HepG2 (cell line): ENCODE measurements around the gene SH3BGR. TPM values are rescaled to one million over a fixed set of nuclear protein-coding genes. Genes with fewer than 3 reads are reported as not detected.

Source experiments
- DRAP1 ChIP-seq: IDR thresholded peaks from 2 replicates; pipeline ENCODE4 v1.6.1; 2016; ENCODE audit warnings: missing genetic modification reagents, missing compliant biosample characterization
- HMG20B ChIP-seq: conservative IDR thresholded peaks from 2 replicates; pipeline ENCODE4 v1.6.1; 2016; ENCODE audit warnings: missing genetic modification reagents, missing compliant biosample characterization
- HNRNPK ChIP-seq: fragments of 200-400 bp; formaldehyde crosslinking; IDR thresholded peaks from 2 replicates; pipeline ENCODE4 v1.6.1; 2018; ENCODE audit warnings: low read length, low read depth, moderate library complexity, mild to moderate bottlenecking; ENCODE audit not compliant: poor library complexity, severe bottlenecking
- HOXA7 ChIP-seq: sonication (generic); formaldehyde crosslinking; IDR thresholded peaks from 2 replicates; pipeline ENCODE4 v1.8.1; 2022; ENCODE audit warnings: mild to moderate bottlenecking, missing genetic modification reagents, moderate library complexity
- TSC22D2 ChIP-seq: sonication (generic); formaldehyde crosslinking; IDR thresholded peaks from 2 replicates; pipeline ENCODE4 v1.5.1; 2020; ENCODE audit warnings: missing genetic modification reagents, mild to moderate bottlenecking, borderline replicate concordance
- ZFP62 ChIP-seq: sonication (generic); formaldehyde crosslinking; IDR thresholded peaks from 2 replicates; pipeline ENCODE4 v1.4.0; 2020; ENCODE audit warnings: missing genetic modification reagents
- ZHX2 ChIP-seq, 2 experiments: sonication (generic) in 1 of 2; formaldehyde crosslinking in 1 of 2; IDR thresholded peaks; 2 replicates each; pipeline versions ENCODE4 v1.6.1 to v1.9.0; 2014 to 2022; ENCODE audit warnings: antibody characterized with exemption in 1 of 2, borderline replicate concordance in 1 of 2, inconsistent platforms in 1 of 2, low read depth in 1 of 2, missing genetic modification reagents in 1 of 2
- ZNF740 ChIP-seq: sonication (generic); formaldehyde crosslinking; IDR thresholded peaks from 2 replicates; pipeline ENCODE4 v1.4.0; 2020; ENCODE audit warnings: missing genetic modification reagents
- polyA plus RNA-seq, 8 experiments: library from polyadenylated mRNA; depleted of rRNA in 3 of 8; stranded (reverse) in 7 of 8; unstranded in 1 of 8; fragments of >200 nt; fragmentation: Illumina TruSeq in 4 of 8; extraction: Trizol in 4 of 8; gene quantifications; 2 replicates each; pipeline versions ENCODE4 v1.2.1 to v1.2.3, GENCODE V29; 2011 to 2016; ENCODE audit warnings: low read depth in 4 of 8, missing spikeins in 1 of 8, mixed read lengths in 1 of 8; ENCODE audit not compliant: insufficient read depth in 1 of 8
- total RNA-seq, 5 experiments: library from RNA; depleted of rRNA; stranded (reverse); fragments of >200 nt; fragmentation: Illumina TruSeq; extraction: Trizol; gene quantifications; 2 replicates each; pipeline ENCODE4 v1.2.3, GENCODE V29; 2016; ENCODE audit warnings: low read depth in 1 of 5

Gene SH3BGR
- total and polyA plus RNA-seq, 2 of the 13 experiments (the other 11 are each of a cell fraction or from before 2014, with no cell fraction given), result 0.48 TPM; not detected in 1

- no peak for TF ChIP-seq ZHX2 (IDR thresholded peaks at IDR 0.05; ENCODE audit: low read depth)
- TF ChIP-seq ZHX2 (CRISPR knock-in tag; IDR thresholded peaks at IDR 0.05; ENCODE audit: borderline replicate concordance), result no peak
- TF ChIP-seq HOXA7 (CRISPR knock-in tag), result no peak
- no peak for TF ChIP-seq HMG20B (CRISPR knock-in tag)
- TF ChIP-seq HNRNPK, result no peak
- no peak for TF ChIP-seq DRAP1 (CRISPR knock-in tag)
- no peak for TF ChIP-seq TSC22D2 (CRISPR knock-in tag)
- TF ChIP-seq ZNF740 (CRISPR knock-in tag), result no peak
- no peak for TF ChIP-seq ZFP62 (CRISPR knock-in tag)
- TF ChIP-seq, all 625 proteins: peak for 0
These were observed 16.0 kb downstream of the SH3BGR start (continued) for GRCh38 chr21:39467746-39468145.
